PC-9 (cell line): ENCODE results near the gene DYNC2H1.

Experiments used
- EZH2 ChIP-seq: fragments of 200-600 bp; sonication (generic); IDR thresholded peaks from 2 replicates; pipeline ENCODE4 v1.8.0; 2017; ENCODE audit warnings: antibody characterized with exemption, low read depth
- TF ChIP-seq, protein P1 (sequence below): fragments of 200-600 bp; sonication (generic); conservative IDR thresholded peaks from 2 replicates; pipeline ENCODE4 v1.6.1; 2017; ENCODE audit warnings: mixed run types, antibody characterized with exemption, mild to moderate bottlenecking, moderate library complexity

DNA sequence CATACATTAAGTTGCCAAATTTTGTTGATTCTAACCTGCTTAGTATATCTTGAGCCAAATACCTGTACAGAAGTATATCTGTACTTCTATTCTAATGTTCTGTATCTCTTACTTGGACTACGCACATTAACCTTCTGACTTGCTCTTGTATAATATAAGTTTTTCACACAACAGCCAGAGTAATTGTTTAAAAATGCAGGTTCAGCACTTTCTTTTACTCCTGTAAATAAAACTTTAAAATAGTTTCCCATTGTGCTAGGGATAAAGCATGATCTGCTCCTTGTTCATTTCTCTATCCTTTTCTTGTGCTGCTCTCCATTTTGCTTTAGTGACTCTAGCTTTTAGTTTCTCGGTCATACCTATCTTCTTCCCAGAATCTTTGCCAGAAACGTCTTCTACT is 48.3 kb downstream of the DYNC2H1 start:
- TF ChIP-seq, protein P1, sequence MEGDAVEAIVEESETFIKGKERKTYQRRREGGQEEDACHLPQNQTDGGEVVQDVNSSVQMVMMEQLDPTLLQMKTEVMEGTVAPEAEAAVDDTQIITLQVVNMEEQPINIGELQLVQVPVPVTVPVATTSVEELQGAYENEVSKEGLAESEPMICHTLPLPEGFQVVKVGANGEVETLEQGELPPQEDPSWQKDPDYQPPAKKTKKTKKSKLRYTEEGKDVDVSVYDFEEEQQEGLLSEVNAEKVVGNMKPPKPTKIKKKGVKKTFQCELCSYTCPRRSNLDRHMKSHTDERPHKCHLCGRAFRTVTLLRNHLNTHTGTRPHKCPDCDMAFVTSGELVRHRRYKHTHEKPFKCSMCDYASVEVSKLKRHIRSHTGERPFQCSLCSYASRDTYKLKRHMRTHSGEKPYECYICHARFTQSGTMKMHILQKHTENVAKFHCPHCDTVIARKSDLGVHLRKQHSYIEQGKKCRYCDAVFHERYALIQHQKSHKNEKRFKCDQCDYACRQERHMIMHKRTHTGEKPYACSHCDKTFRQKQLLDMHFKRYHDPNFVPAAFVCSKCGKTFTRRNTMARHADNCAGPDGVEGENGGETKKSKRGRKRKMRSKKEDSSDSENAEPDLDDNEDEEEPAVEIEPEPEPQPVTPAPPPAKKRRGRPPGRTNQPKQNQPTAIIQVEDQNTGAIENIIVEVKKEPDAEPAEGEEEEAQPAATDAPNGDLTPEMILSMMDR, result no peak
- no peak for TF ChIP-seq EZH2
